SK-N-SH (cell line): ENCODE data around the gene OR11H1.
"Not testable (repeated sequence)": the region's sequence is repeated elsewhere in the genome, so short reads cannot be mapped to it uniquely, and the experiment has no call there.

Experiments
- CTCF ChIP-seq: fragments of 200-600 bp; sonication (generic); IDR thresholded peaks from 2 replicates; pipeline ENCODE4 v1.6.1; 2017; ENCODE audit warnings: antibody characterized with exemption, mild to moderate bottlenecking, moderate library complexity
- EP300 ChIP-seq, 2 experiments: IDR thresholded peaks; 2 replicates each; pipeline versions ENCODE4 v1.4.0 to v1.6.1; 2012; ENCODE audit warnings: borderline replicate concordance in 1 of 2, low read depth in 1 of 2, low read length in 1 of 2
- NRF1 ChIP-seq: IDR thresholded peaks from 2 replicates; pipeline ENCODE4 v1.6.1; 2012; ENCODE audit warnings: low read depth, mild to moderate bottlenecking, low read length
- YY1 ChIP-seq: IDR thresholded peaks from 2 replicates; pipeline ENCODE4 v1.4.0; 2012; ENCODE audit warnings: low read depth, mild to moderate bottlenecking
- TF ChIP-seq, protein P1 (sequence below): IDR thresholded peaks from 2 replicates; pipeline ENCODE4 v1.4.0; 2012; ENCODE audit warnings: low read depth, borderline replicate concordance

GRCh38 chr22:15553767-15554166 is 25.8 kb downstream of the OR11H1 start:
- TF ChIP-seq, protein P1, sequence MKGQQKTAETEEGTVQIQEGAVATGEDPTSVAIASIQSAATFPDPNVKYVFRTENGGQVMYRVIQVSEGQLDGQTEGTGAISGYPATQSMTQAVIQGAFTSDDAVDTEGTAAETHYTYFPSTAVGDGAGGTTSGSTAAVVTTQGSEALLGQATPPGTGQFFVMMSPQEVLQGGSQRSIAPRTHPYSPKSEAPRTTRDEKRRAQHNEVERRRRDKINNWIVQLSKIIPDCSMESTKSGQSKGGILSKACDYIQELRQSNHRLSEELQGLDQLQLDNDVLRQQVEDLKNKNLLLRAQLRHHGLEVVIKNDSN: not testable (repeated sequence)
- not testable (repeated sequence) for TF ChIP-seq YY1; CTCF; EP300 (IDR thresholded peaks at IDR 0.05; ENCODE audit: borderline replicate concordance in 1 of 2, low read depth in 1 of 2, low read length in 1 of 2); NRF1
